Osteocyte (in vitro differentiated cells): ENCODE data around the gene ERMARD. TPM values are rescaled to one million over a fixed set of nuclear protein-coding genes. Genes with fewer than 3 reads are reported as not detected.

ENCODE experiments used
- DNase-seq: peaks from one replicate; pipeline ENCODE4 v3.0.0; 2021; ENCODE audit warnings: mixed read lengths; ENCODE audit not compliant: unreplicated experiment; ENCODE audit errors: extremely low spot score
- H3K27ac Mint-ChIP-seq: one replicate; pipeline ENCODE4 v1.8.0; 2021; ENCODE audit warnings: mild to moderate bottlenecking, mixed read lengths; ENCODE audit not compliant: unreplicated experiment
- H3K27me3 Mint-ChIP-seq: one replicate; pipeline ENCODE4 v1.8.0; 2021; ENCODE audit warnings: mixed read lengths; ENCODE audit not compliant: unreplicated experiment
- H3K36me3 Mint-ChIP-seq: one replicate; pipeline ENCODE4 v1.8.0; 2021; ENCODE audit warnings: mixed read lengths; ENCODE audit not compliant: unreplicated experiment
- H3K4me1 Mint-ChIP-seq: one replicate; pipeline ENCODE4 v1.8.0; 2021; ENCODE audit warnings: mixed read lengths; ENCODE audit not compliant: unreplicated experiment
- H3K4me3 Mint-ChIP-seq: one replicate; pipeline ENCODE4 v1.8.0; 2021; ENCODE audit warnings: mild to moderate bottlenecking, moderate library complexity, mixed read lengths; ENCODE audit not compliant: unreplicated experiment
- H3K9me3 Mint-ChIP-seq: one replicate; pipeline ENCODE4 v1.8.0; 2021; ENCODE audit warnings: mixed read lengths; ENCODE audit not compliant: unreplicated experiment
- CTCF ChIP-seq: fragments of 200-600 bp; sonication (generic); IDR thresholded peaks from 2 replicates; pipeline ENCODE4 v1.5.0; 2021; ENCODE audit warnings: antibody characterized with exemption, mild to moderate bottlenecking, moderate library complexity
- total RNA-seq: library from RNA; stranded (reverse); gene quantifications from 2 replicates; pipeline ENCODE4 v1.2.1, GENCODE V29; 2021

The ERMARD gene
- total RNA-seq, 1 donor from 2014 or later: 34.6 TPM

GRCh38 chr6:169783401-169783800, 32.0 kb downstream of the ERMARD start:
- Mint-ChIP-seq H3K4me1 (peaks cover 8% of the 10 kb centered on the region), H3K36me3 (peaks cover 14% of the 10 kb centered on the region), H3K27ac (no peak overlapping the region), H3K27me3 (no peaks in the 10 kb centered on the region), H3K9me3 (no peaks in the 10 kb centered on the region), H3K4me3 (no peak overlapping the region)
- TF ChIP-seq CTCF: no peak
- DNase-seq: peak; percentile 60

GRCh38 chr6:169783971-169784820, 32.8 kb downstream of the ERMARD start:
- Mint-ChIP-seq H3K9me3 (no peaks in the 10 kb centered on the region), H3K27me3 (no peaks in the 10 kb centered on the region), H3K4me1 (peaks cover 8% of the 10 kb centered on the region), H3K27ac (no peak overlapping the region), H3K4me3 (no peak overlapping the region), H3K36me3 (peaks cover 14% of the 10 kb centered on the region)
- peak; percentile 63 for DNase-seq
- TF ChIP-seq CTCF: no peak

- peaks cover 14% of the 10 kb centered on the region for H3K36me3 Mint-ChIP-seq
- no peak overlapping the region for H3K27ac Mint-ChIP-seq
- H3K4me3 Mint-ChIP-seq: no peak overlapping the region
- H3K9me3 Mint-ChIP-seq: no peaks in the 10 kb centered on the region
- H3K27me3 Mint-ChIP-seq: no peaks in the 10 kb centered on the region
- TF ChIP-seq CTCF: no peak
- peak; percentile 25 for DNase-seq
- H3K4me1 Mint-ChIP-seq: peaks cover 11% of the 10 kb centered on the region
These were observed 33.5 kb downstream of the ERMARD start for GRCh38 chr6:169784821-169785340.

DNA sequence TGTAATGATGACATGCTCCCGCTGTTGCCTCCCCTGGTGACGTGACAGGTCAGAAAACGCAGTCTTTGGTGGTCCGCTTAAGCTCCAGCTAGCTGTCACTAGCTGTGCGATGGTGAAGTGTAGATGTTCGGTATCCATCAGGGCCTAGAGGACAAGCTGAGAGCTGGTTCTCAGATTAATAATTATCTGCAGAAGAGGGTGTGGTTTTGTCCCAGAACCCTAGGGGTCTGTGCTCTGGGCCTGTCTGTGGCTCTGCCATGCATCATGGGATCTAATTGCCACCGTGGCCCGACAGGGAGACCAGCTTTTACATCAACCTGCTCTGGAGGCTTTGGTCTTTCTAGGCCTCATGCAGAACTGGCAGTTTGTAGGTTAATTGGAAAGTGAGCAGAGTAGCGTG, 34.1 kb downstream of the ERMARD start:
- no peaks in the 10 kb centered on the region for H3K9me3 Mint-ChIP-seq
- no peak overlapping the region for H3K27ac Mint-ChIP-seq
- peaks cover 14% of the 10 kb centered on the region for H3K36me3 Mint-ChIP-seq
- H3K27me3 Mint-ChIP-seq: no peaks in the 10 kb centered on the region
- H3K4me1 Mint-ChIP-seq: peaks cover 14% of the 10 kb centered on the region
- DNase-seq: peak; percentile 30
- TF ChIP-seq CTCF: no peak
- H3K4me3 Mint-ChIP-seq: no peak overlapping the region

GRCh38 chr6:169786349-169786748, 34.9 kb downstream of the ERMARD start:
- Mint-ChIP-seq H3K27me3 (no peaks in the 10 kb centered on the region), H3K4me1 (peaks cover 15% of the 10 kb centered on the region), H3K4me3 (no peak overlapping the region), H3K36me3 (peaks cover 9% of the 10 kb centered on the region), H3K27ac (no peak overlapping the region), H3K9me3 (no peaks in the 10 kb centered on the region)
- no peak for TF ChIP-seq CTCF
- no peak for DNase-seq
